Endometrium (tissue), 2 donors: ENCODE data around the gene RCL1.
"Not testable (repeated sequence)": the region's sequence is repeated elsewhere in the genome, so short reads cannot be mapped to it uniquely, and the experiment has no call there.

Source experiments
- FAIRE-seq: peaks from 2 replicates; lab custom pipeline; 2012; peaks lifted over from hg19 to GRCh38; lab: Jason Lieb, UNC
- donor health status: control.
- donor health status: control.

The RCL1 gene

GRCh38 chr9:4792572-4793458 lies at the start of gene RCL1:
Gene RCL1 (plus strand): TSS chr9:4792944. CDS start chr9:4793092, 148 bp downstream.
- FAIRE-seq: no peak

- FAIRE-seq: no peak
Measured at GRCh38 chr9:4743131-4743875, 49.4 kb upstream of the RCL1 start.

- FAIRE-seq: no peak
Measured at GRCh38 chr9:4746278-4747030, 46.3 kb upstream of the RCL1 start.

GRCh38 chr9:4748612-4749011 lies 44.1 kb upstream of the RCL1 start:
- FAIRE-seq: no peak

- FAIRE-seq: peak; percentile 85
Measured at GRCh38 chr9:4750023-4750673, 42.6 kb upstream of the RCL1 start.

GRCh38 chr9:4754530-4754929 lies 38.2 kb upstream of the RCL1 start:
- not testable (repeated sequence) for FAIRE-seq

GRCh38 chr9:4755026-4755609 lies 37.6 kb upstream of the RCL1 start:
- no peak for FAIRE-seq

GRCh38 chr9:4756420-4756819 lies 36.3 kb upstream of the RCL1 start:
- peak; percentile 37 for FAIRE-seq

GRCh38 chr9:4760122-4760521 lies 32.6 kb upstream of the RCL1 start:
- FAIRE-seq: no peak

- no peak for FAIRE-seq
Measured at GRCh38 chr9:4762108-4762885, 30.4 kb upstream of the RCL1 start.

- FAIRE-seq: no peak
Measured at GRCh38 chr9:4762886-4763541, 29.7 kb upstream of the RCL1 start.

GRCh38 chr9:4764033-4764432 lies 28.7 kb upstream of the RCL1 start:
- no peak for FAIRE-seq

GRCh38 chr9:4768681-4769080 lies 24.1 kb upstream of the RCL1 start:
- FAIRE-seq: no peak

- FAIRE-seq: no peak
Measured at GRCh38 chr9:4769321-4770080, 23.2 kb upstream of the RCL1 start.

- no peak for FAIRE-seq
Measured at GRCh38 chr9:4771788-4772187, 21.0 kb upstream of the RCL1 start.

GRCh38 chr9:4774209-4774608 lies 18.5 kb upstream of the RCL1 start:
- FAIRE-seq: no peak

GRCh38 chr9:4774958-4775357 lies 17.8 kb upstream of the RCL1 start:
- not testable (repeated sequence) for FAIRE-seq

GRCh38 chr9:4780651-4781050 lies 12.1 kb upstream of the RCL1 start:
- FAIRE-seq: no peak

- no peak for FAIRE-seq
Measured at GRCh38 chr9:4781408-4781807, 11.3 kb upstream of the RCL1 start.

GRCh38 chr9:4783191-4783590 lies 9.6 kb upstream of the RCL1 start:
- not testable (repeated sequence) for FAIRE-seq
